H7 (cell line): Measurements from ENCODE around the gene RAPSN. TPM values are rescaled to one million over a fixed set of nuclear protein-coding genes. Genes with fewer than 3 reads are reported as not detected.
"Not testable (repeated sequence)": the region's sequence is repeated elsewhere in the genome, so short reads cannot be mapped to it uniquely, and the experiment has no call there.

ENCODE experiments used
- DNase-seq: peaks from one replicate; pipeline ENCODE4 v3.0.0; 2012
- H3K27me3 ChIP-seq: 2 replicates; pipeline ENCODE4 v1.6.0; 2011; ENCODE audit warnings: mild to moderate bottlenecking, low read length; ENCODE audit not compliant: control insufficient read depth, insufficient read depth
- H3K36me3 ChIP-seq: replicated peaks from 2 replicates; pipeline ENCODE4 v1.5.1; 2011; ENCODE audit warnings: low read length; ENCODE audit not compliant: control insufficient read depth, insufficient read depth
- H3K4me3 ChIP-seq: 2 replicates; pipeline ENCODE4 v1.5.1; 2011; ENCODE audit warnings: low read depth, mild to moderate bottlenecking, control low read depth, low read length, moderate library complexity; ENCODE audit not compliant: insufficient read depth
- total RNA-seq: library from RNA; depleted of rRNA; stranded (reverse); fragments of >200 nt; shearing (Covaris generic); gene quantifications from 2 replicates; pipeline ENCODE4 v1.2.3, GENCODE V29; 2014

The RAPSN gene
- total RNA-seq, 1 experiment from 2014 or later = 0.42 TPM

DNA sequence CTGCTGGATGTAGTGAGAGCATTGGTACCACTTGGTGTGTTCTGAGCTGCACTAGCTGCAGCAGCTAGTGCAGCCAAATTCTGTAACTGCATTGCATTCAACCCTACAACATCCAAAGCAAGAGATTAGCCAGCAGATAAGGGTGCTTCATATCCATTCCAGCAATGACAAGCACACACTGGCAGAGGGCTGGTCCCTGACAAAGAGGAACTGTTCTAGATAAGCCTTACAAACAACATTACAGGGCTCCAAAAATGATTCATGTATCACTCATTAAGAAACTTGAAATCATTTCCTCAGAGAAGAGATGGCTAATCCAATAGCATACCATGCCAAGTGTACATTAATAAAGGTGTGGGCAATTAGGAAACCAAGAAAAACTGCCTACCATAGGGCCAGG, 28.4 kb upstream of the RAPSN start:
- no peak overlapping the region for H3K4me3 ChIP-seq
- H3K36me3 ChIP-seq = peaks cover 60% of the 10 kb centered on the region
- DNase-seq = no peak
- H3K27me3 ChIP-seq = no peaks in the 10 kb centered on the region

DNA sequence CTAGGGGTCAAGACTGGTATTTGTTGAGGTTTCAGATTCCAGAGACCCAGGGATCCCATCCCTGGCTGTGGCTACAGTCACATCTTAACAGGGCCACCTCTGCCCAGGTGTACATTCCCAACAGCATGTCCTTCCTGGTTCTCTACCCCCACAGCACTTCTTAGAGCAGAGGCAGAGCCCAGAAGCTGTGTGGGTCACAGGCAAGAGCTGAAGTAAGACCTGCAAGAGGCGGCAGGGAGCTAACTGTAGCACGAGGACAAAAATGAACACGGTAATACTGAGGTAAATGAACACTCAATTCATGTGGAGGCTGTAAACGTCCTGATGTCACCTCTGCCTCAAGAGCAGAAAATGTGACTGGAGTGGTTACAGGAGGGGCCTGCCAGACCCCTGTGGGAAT, 21.7 kb upstream of the RAPSN start:
- Histone ChIP-seq H3K27me3 (no peaks in the 10 kb centered on the region), H3K4me3 (no peak overlapping the region), H3K36me3 (peaks cover 46% of the 10 kb centered on the region)
- DNase-seq = no peak

DNA sequence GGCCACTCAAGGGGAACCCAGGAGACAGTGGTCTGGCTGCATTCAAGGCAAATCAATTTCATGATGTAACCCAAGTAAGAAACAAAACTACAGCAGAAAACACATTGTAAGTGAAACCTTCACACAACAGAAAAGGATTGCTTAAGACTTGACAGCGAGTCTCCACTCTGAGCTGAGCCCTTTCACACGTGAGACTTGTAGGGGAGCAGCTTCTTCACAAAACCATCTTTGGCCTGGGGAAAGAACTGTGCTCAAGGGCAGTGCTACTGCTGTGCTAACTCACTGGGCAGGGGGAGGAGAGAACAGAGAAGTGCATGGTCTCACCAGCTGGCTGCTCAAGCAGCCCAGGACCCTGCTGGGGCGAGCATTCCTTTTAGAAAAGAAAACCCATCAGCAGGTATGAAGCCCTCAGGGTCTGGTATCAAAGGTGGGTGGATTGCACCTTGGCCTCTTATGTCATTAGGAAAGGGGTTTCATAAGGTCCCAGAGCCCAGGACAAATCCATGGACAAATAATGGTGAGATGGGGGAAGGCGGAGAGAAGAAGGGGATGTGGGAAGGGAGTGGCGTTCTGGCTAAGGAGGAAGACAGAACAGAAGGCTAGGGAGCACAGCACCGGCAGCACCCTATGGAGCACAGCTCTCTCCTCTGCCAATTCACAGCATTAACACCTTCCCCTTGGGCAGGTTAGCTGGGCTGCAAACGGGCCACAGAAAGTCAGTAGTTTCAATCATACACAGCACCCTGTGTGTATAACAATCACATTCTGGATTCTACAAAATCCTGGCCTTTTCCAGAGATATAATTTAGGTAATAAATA, 20.6 kb upstream of the RAPSN start:
- H3K4me3 ChIP-seq = no peak overlapping the region
- H3K27me3 ChIP-seq = no peaks in the 10 kb centered on the region
- DNase-seq = peak; percentile 36
- H3K36me3 ChIP-seq = peaks cover 38% of the 10 kb centered on the region

DNA sequence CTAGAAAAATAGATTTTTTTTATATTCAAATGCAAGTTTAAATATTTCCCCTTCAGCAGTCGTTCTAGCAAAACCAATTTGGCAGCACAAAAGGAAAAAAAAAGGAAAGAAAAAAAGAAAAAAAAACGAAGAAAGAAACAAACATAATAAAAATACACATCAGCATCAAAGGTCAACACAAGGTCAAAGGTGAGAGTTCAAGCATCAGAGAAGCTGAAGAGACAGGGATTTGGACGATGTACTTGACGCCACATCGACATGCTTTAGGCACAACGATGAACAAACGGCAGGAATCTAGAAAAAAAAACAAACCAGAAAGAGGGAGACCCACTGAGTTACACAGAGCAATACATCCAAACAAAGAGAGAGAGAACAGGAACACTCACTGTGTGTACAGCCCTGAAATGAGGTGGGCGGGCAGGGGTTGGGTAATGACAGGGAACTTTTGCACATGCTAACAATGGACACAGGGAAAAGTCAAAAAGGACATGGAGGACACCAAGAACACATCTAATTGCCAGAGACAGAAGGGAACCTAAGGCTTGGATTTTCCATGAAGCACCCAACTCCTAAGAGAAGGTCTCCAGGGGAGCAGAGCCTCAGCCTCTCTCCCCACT, 19.8 kb upstream of the RAPSN start:
- peaks cover 35% of the 10 kb centered on the region for H3K36me3 ChIP-seq
- H3K27me3 ChIP-seq = no peaks in the 10 kb centered on the region
- no peak for DNase-seq
- no peak overlapping the region for H3K4me3 ChIP-seq

DNA sequence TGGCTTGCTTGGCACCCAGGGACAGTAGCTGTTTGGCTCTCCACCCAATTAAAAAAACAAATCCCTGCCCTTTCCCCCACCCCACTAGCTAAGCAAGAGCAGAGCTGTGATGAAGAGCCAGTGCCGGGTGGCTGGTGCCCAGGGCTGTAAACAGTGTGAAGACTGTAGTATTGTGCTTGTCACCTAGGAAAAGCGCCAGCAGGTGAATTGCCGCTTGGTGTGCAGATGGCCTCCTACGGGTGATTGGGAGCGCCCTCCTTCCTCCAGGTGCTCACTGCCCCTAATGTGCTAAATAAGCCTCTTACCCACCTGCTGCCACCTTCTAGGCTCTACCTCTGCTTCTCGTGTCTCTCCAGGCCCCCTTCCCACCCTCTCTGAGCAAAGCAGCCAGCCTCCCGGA, 18.4 kb upstream of the RAPSN start:
- DNase-seq = peak; percentile 23
- Histone ChIP-seq H3K27me3 (no peaks in the 10 kb centered on the region), H3K36me3 (peaks cover 25% of the 10 kb centered on the region), H3K4me3 (no peak overlapping the region)

DNA sequence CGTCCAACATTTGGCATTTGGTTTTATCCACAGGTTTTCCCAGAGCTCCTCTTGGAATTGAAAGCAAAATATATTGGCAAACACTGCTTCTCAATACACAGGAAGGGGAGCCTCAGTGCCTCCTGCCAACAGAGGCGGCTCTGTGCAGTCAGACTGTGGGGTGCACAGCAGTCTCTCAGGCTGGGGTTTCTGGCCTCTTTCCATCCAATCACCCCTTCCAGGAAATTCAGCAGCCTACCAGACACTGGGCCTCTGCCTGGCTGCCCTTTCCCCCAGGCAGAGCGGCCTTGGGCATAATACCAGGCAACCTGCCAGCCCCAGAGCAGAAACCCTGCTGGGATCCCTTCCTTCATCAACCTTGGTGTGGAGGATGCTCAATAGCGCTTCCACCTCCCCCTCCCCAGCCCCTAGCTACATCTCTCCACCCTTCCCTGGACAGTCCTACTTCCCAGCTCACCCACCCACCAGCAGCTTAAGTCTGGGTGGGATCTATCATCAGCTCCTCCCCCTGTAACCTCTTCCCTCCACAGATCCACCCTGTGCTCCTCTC, 17.8 kb upstream of the RAPSN start:
- DNase-seq = peak; percentile 39
- Histone ChIP-seq H3K27me3 (no peaks in the 10 kb centered on the region), H3K36me3 (peaks cover 19% of the 10 kb centered on the region), H3K4me3 (no peak overlapping the region)

DNA sequence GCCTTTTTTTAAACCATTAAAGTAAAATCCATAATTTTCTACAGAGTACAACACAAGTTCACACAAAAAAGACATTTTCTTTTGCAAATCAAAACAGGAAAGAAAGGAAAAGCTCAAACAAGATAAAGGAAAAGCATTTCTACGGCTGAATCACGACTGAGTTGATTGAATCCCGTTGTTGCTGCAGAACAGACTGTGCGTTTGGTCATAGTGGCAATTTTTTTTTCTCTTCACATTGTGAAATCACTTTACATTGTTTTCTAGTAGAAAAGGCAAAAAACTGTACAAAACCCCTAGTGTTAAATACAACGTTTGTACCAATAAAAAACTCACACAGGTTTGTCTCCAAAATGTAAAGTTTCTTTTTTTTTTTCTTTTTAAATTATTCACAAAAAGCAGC, 17.3 kb upstream of the RAPSN start:
- H3K4me3 ChIP-seq = no peak overlapping the region
- DNase-seq = no peak
- H3K27me3 ChIP-seq = no peaks in the 10 kb centered on the region
- peaks cover 13% of the 10 kb centered on the region for H3K36me3 ChIP-seq

DNA sequence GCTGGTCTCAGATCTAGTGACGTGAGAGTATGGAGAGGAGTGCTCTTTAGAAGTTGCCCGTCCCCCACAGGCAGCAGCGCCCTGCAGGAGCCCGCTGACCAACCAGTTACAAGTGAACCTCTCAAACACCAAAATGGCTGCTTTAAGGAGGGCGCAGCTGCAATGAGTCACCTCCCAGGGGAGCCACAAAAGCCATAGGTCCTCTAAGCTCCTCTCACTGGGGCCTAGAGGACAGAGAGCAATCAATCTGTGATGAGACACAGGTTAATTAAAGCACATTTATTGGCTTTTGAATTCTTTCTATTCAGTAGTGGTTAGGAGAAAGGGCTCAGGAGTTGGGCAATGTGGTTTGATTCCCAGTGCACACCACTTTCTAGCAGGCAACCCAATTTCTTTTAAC, 15.5 kb upstream of the RAPSN start:
- peaks cover 4% of the 10 kb centered on the region for H3K36me3 ChIP-seq
- no peak overlapping the region for H3K4me3 ChIP-seq
- H3K27me3 ChIP-seq = no peaks in the 10 kb centered on the region
- DNase-seq = peak; percentile 49

DNA sequence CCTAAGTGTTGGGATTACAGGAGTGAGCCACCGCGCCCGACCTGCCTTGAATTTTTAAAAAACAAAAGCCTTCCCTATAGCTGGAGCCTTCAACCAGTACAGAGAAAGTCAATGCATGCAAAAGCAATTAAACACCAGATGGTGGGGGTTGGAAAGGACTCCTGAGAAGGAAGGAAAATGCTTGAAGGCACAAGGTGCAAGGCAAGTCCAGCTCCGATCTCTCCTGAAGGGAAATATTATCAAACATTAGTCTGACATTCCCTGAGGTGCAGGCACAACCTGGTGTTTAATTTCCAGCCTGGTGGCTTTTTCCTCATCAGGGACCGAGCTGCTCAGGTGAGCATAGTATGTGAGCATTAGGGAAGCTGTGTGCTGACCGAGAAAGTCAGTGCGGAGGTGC, 12.9 kb upstream of the RAPSN start:
- DNase-seq = peak; percentile 27
- Histone ChIP-seq H3K36me3 (peaks cover 1% of the 10 kb centered on the region), H3K4me3 (no peak overlapping the region), H3K27me3 (no peaks in the 10 kb centered on the region)

DNA sequence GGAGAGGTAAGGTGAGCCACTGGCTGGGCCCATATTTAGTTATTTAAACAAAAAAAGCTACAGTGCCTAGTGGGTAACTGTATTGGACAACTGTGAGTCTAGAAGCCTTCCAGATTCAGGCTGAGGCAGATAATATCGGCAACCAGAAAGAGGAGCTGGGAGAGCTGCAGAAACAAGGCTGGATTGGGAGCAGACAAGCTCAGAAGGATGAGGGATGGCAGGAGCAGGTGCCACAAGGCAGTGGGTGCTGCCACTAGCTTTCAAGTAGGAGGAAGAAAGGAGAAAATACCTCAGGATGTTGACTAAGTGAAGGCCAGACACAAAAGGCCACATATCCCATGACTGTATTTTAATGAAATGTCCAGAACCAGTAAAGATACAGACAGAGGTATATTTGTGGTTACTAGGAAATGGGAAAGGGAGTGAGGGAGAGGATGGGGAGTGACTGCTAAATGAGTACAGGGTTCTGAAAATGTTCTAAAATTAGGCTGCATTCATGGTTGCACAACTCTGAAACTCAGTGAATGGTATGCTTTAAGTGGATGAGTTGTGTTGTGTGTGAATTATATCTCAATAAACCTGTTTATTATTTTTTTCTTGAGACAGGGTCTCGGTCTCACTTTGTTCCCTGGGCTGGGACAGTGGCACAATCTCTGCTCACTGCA, 11.8 kb upstream of the RAPSN start:
- no peak overlapping the region for H3K4me3 ChIP-seq
- DNase-seq = no peak
- H3K36me3 ChIP-seq = no peaks in the 10 kb centered on the region; the same call in none of the 2 replicates
- no peaks in the 10 kb centered on the region for H3K27me3 ChIP-seq

DNA sequence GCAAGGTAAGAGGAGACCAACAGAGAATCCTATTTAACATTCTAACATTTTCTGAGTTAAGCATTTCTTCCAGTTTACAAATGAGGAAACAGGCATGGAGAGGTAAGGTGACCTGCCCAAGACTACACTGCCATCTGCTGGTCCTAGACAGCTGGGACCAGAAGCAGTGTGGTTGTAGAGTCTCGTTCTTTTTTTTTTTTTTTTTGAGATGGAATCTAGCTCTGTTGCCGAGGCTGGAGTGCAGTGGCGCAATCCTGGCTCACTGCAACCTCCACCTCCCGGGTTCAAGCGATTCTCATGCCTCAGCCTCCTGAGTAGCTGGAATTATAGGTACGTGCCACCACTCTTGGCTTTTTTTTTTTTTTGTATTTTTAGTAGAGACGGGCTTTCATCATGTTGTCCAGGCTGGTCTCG, 5.3 kb upstream of the RAPSN start:
- peak; percentile 78 for DNase-seq
- H3K4me3 ChIP-seq, H3K36me3 ChIP-seq, H3K27me3 ChIP-seq: not testable (repeated sequence)

DNA sequence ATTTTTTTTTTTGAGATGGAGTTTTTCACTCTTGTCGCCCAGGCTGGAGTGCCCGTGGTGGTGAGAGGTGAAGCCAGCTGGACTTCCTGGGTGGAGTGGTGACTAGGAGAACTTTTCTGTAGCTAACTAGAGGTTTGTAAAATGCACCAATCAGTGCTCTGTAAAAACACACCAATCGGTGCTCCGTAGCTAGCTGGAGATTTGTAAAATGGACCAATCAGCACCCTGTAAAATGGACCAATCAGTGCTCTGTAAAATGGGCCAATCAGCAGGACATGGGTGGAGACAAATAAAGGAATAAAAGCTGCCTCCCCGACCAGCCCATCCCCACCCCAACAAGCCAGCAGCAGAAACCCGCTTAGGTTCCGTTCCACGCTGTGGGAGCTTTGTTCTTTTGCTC, 4.4 kb upstream of the RAPSN start:
- DNase-seq = no peak
- Histone ChIP-seq H3K36me3 (no peaks in the 10 kb centered on the region), H3K4me3 (no peak overlapping the region), H3K27me3 (no peaks in the 10 kb centered on the region)

DNA sequence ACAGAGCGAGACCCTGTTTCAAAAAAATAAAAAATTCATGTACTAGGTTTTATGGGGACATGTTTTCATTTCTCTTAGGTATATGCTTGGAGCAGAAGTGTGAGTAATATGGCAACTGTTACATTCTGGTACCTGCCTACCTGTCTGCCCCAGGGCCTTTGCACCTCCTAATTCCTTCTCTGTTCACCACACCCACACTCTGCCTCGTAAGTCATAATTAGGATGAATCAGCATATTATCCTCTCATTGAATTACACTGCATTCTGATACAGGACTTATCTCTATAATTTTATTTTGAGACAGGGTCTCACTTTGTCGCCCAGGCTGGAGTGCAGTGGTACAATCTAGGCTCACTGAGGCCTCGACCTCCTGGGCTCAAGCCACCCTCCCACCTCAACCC, 3.1 kb upstream of the RAPSN start:
- Histone ChIP-seq H3K36me3 (no peaks in the 10 kb centered on the region), H3K27me3 (no peaks in the 10 kb centered on the region), H3K4me3 (no peak overlapping the region)
- no peak for DNase-seq

DNA sequence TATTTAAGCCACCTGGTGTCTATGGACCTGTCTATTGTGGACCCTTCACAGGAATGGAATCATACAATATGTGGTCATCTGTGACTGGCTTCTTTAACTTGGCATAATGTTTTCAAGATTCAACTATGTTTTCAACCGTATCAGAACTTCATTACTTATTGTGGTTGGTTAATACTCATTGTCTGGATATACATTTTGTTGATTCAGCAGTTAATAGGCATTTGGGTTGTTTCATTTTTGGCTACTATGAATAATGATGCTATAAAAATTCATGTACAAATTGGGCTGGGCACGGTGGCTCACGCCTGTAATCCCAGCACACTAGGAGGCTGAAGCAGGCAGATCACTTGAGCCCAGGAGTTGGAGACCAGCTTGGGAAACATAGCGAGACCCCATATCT, 2.5 kb upstream of the RAPSN start:
- Histone ChIP-seq H3K27me3 (no peaks in the 10 kb centered on the region), H3K4me3 (no peak overlapping the region), H3K36me3 (no peaks in the 10 kb centered on the region)
- no peak for DNase-seq

DNA sequence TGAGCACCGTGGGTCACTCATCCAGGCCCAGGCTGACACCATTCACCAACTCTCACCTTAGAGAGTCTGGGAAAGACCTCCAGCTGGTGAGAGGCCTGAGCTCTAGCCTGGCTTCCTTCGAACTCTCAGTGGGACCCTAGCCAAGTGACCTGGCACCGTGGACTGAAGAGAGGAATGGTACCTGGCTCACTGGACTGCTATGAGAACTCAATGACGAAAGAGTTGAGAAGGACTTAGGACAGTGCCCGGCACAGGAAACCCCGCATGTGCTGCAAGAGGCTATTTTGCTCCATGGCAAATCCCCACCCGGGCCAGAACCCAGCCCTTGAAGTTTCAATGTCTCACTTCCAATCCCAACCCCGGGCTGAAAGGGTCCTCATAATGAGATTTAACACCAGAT, 605 bp upstream of the RAPSN start:
- peak; percentile 42 for DNase-seq
- Histone ChIP-seq H3K4me3 (no peak overlapping the region), H3K27me3 (no peaks in the 10 kb centered on the region), H3K36me3 (no peaks in the 10 kb centered on the region)
